ENCODE results near the gene CUEDC1. TPM values are rescaled to one million over a fixed set of nuclear protein-coding genes. Genes with fewer than 3 reads are reported as not detected.

CUEDC1 gene
- total and polyA plus RNA-seq, 9 of the 15 experiments (the other 6 are each of a cell fraction or from before 2014, with no cell fraction given), result 0.20 to 4.1 (median 1.6) TPM; not detected in 1

DNA sequence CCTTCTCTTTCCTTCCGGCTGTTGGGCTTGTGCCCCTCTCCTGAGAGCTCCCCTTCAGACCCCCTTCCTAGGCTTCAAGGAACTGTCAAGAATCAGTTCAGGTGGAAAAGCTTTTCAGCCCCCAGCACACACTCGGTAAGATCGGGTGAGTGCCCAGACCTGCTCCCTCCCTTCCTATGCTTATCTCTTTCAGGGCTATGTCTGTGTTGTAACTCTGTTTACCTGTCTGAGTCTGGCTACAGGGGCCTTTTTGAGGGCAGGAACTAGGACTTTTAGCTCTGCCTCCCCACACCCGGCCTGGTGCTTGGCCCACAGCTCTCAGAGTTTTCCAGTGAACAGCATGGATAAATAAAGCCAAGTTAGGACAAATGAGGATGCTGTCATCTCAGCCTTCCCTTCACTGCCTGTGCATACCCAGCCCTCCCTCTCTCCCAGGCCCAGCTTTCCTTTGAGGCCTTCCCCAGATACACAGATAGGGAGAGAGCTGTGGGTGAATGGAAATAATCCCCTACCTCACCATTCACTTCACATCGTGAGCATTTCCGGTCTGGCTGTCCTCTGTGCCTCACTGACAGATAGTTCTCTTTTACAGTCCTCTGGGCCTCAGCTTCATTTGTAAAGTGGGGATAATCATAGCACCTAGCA lies 99.7 kb downstream of the CUEDC1 start:
- DNase-seq (ENCODE audit: extremely low read depth in 1 of 4, low spot score in 3 of 4) (no peak), FAIRE-seq (no peak), ATAC-seq (no peak)
- in situ Hi-C loops (cut with MboI), result loop anchor here (5.0 kb wide), 1 partner anchor 262 kb away; no protein-coding TSS in a partner anchor
- H3K36me3 ChIP-seq (ENCODE audit: control insufficient read depth, insufficient read depth, low read length), result no peaks in the 10 kb centered on the region
- ChIA-PET CTCF (ENCODE audit: low intra/inter-chr PET ratio) (no interaction called here), POLR2A (interaction anchor here (0.6 to 2.6 kb wide), 4 partner anchors 30 to 151 kb away, joined by 3 to 10 read pairs (median 4); partner anchors contain the start of gene SRSF1)
- H3K4me2 ChIP-seq (ENCODE audit: insufficient read depth, low read length), result 0 out of 2 replicates have a peak overlapping the region, but pooled peaks have one; percentile 7
- H3K4me1 ChIP-seq (replicated peaks in 1 of 2; ENCODE audit: control insufficient read depth in 2 of 2, insufficient read depth in 2 of 2, low read length in 2 of 2), result peaks cover 25 to 41% of the 10 kb centered on the region in 2 experiments
- H4K20me1 ChIP-seq (replicated peaks; ENCODE audit: control insufficient read depth, insufficient read depth, low read length), result no peaks in the 10 kb centered on the region
- H3K9me3 ChIP-seq (replicated peaks; ENCODE audit: control insufficient read depth, insufficient read depth, low read depth, low read length), result no peaks in the 10 kb centered on the region
- TF ChIP-seq, protein P1, sequence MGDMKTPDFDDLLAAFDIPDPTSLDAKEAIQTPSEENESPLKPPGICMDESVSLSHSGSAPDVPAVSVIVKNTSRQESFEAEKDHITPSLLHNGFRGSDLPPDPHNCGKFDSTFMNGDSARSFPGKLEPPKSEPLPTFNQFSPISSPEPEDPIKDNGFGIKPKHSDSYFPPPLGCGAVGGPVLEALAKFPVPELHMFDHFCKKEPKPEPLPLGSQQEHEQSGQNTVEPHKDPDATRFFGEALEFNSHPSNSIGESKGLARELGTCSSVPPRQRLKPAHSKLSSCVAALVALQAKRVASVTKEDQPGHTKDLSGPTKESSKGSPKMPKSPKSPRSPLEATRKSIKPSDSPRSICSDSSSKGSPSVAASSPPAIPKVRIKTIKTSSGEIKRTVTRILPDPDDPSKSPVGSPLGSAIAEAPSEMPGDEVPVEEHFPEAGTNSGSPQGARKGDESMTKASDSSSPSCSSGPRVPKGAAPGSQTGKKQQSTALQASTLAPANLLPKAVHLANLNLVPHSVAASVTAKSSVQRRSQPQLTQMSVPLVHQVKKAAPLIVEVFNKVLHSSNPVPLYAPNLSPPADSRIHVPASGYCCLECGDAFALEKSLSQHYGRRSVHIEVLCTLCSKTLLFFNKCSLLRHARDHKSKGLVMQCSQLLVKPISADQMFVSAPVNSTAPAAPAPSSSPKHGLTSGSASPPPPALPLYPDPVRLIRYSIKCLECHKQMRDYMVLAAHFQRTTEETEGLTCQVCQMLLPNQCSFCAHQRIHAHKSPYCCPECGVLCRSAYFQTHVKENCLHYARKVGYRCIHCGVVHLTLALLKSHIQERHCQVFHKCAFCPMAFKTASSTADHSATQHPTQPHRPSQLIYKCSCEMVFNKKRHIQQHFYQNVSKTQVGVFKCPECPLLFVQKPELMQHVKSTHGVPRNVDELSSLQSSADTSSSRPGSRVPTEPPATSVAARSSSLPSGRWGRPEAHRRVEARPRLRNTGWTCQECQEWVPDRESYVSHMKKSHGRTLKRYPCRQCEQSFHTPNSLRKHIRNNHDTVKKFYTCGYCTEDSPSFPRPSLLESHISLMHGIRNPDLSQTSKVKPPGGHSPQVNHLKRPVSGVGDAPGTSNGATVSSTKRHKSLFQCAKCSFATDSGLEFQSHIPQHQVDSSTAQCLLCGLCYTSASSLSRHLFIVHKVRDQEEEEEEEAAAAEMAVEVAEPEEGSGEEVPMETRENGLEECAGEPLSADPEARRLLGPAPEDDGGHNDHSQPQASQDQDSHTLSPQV (IDR thresholded peaks at IDR 0.05), result no peak
- no peak for TF ChIP-seq ZC3H11A (IDR thresholded peaks at IDR 0.05; ENCODE audit: low read depth, low read length)
- 0 out of 2 replicates have a peak, but pooled peaks have one; percentile 1 for TF ChIP-seq TEAD4 (IDR thresholded peaks at IDR 0.05; ENCODE audit: low read length)
- TF ChIP-seq TEAD4 (CRISPR knock-in tag; IDR thresholded peaks at IDR 0.05; ENCODE audit: borderline replicate concordance), result no peak
- no peak for TF ChIP-seq MYBL2 (IDR thresholded peaks at IDR 0.05; ENCODE audit: low read depth)
- no peak for TF ChIP-seq MYBL2 (CRISPR knock-in tag; IDR thresholded peaks at IDR 0.05; ENCODE audit: borderline replicate concordance)
- H3K27ac ChIP-seq (ENCODE audit: extremely low read depth, low read depth, low read length), result no peak overlapping the region
- peaks cover 0 to 4% of the 10 kb centered on the region in 2 experiments; a peak in 1 of 5 replicates for H3K27me3 ChIP-seq (ENCODE audit: control insufficient read depth in 2 of 2, insufficient read depth in 2 of 2, low read length in 2 of 2)
- no peaks in the 10 kb centered on the region for H3K9me1 ChIP-seq (ENCODE audit: control insufficient read depth, insufficient read depth, low read length)
- WGBS (ENCODE audit: insufficient coverage, low coverage, missing lambda C conversion rate), result 27% methylated on average over 6 of the region's 6 CpGs
- peak overlapping the region; percentile 51 for H2AFZ ChIP-seq (ENCODE audit: low read depth, low read length)
- 0 out of 3 replicates have a peak, but pooled peaks cover 4% of the 10 kb centered on the region for H3K79me2 ChIP-seq (ENCODE audit: control insufficient read depth, insufficient read depth, low read length)
- no TSS peak for BruUV-seq (replicated peaks)
- intact Hi-C loops (cut with micrococcal nuclease), result no loop called here
- peak overlapping the region in 1 of 2 experiments; percentile 41; a peak in 1 of 4 replicates for H3K9ac ChIP-seq (ENCODE audit: insufficient read depth in 1 of 2, low read depth in 2 of 2, low read length in 2 of 2)
- no peak overlapping the region for H3K4me3 ChIP-seq
